NB4 (cell line): ENCODE measurements around the gene HAAO.

ENCODE experiments used
- TF ChIP-seq, protein P1 (sequence below): IDR thresholded peaks from one replicate; pipeline ENCODE4 v1.5.1; 2012; ENCODE audit warnings: low read depth, low read length
- TF ChIP-seq, protein P2 (sequence below): IDR thresholded peaks from 2 replicates; pipeline ENCODE4 v1.6.1; 2011; ENCODE audit warnings: low read depth, low read length

DNA sequence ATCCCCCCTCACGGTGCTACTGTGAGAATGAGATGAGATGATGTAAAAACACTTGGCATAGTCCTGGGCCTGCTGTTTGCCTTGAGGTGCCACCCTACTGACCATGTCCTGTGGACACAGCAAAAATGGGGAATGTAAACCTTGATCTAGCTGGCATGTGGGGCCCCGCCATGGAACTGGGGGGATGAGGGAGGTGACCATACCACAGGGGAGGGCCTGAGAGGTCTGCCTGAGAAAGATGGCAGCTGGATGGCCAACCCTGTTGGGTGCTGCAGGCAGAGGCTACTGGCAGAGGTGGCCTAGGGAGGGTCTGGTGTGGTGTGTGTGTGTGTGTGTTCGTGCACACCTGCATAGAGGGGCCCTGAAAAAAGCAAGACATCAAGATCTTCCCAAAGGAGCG lies 777 bp downstream of the HAAO start:
- TF ChIP-seq, protein P1, sequence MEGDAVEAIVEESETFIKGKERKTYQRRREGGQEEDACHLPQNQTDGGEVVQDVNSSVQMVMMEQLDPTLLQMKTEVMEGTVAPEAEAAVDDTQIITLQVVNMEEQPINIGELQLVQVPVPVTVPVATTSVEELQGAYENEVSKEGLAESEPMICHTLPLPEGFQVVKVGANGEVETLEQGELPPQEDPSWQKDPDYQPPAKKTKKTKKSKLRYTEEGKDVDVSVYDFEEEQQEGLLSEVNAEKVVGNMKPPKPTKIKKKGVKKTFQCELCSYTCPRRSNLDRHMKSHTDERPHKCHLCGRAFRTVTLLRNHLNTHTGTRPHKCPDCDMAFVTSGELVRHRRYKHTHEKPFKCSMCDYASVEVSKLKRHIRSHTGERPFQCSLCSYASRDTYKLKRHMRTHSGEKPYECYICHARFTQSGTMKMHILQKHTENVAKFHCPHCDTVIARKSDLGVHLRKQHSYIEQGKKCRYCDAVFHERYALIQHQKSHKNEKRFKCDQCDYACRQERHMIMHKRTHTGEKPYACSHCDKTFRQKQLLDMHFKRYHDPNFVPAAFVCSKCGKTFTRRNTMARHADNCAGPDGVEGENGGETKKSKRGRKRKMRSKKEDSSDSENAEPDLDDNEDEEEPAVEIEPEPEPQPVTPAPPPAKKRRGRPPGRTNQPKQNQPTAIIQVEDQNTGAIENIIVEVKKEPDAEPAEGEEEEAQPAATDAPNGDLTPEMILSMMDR = no peak
- TF ChIP-seq, protein P2, sequence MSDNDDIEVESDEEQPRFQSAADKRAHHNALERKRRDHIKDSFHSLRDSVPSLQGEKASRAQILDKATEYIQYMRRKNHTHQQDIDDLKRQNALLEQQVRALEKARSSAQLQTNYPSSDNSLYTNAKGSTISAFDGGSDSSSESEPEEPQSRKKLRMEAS = no peak
